ENCODE measurements around the gene CHCHD2. TPM values are rescaled to one million over a fixed set of nuclear protein-coding genes. Genes with fewer than 3 reads are reported as not detected.

Gene CHCHD2
- total RNA-seq, 1 experiment from 2014 or later, result 218 TPM

DNA sequence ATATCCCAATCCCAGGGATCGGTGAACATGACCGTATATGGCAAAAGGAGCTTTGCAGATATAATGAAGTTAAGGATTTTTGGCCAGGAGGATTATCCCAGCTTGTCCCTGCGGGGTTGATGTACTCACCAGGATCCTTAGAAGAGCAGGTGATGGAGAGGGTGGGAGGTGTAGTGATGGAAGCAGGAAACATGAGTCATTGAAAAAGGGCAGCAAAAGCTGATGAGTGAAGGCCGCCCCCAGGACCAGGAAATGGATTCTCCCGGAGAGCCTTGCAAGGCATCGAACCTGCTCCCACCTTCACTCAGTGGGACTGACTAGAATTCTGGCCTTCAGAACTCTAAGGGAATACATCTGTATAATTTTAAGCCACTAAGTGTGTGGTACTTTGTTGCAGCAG, 15.2 kb upstream of the CHCHD2 start:
- Mint-ChIP-seq H3K4me1 (no peaks in the 10 kb centered on the region), H3K27ac (no peak overlapping the region), H3K4me3 (no peak overlapping the region), H3K36me3 (ENCODE audit: insufficient read depth in 1 of 3, low read depth in 3 of 3) (peaks cover 7 to 26% (median 9%) of the 10 kb centered on the region in 3 experiments; a peak in 6 of 7 replicates), H3K9me3 (peaks cover 91 to 98% of the 10 kb centered on the region in 2 experiments), H3K27me3 (ENCODE audit: low read depth) (no peaks in the 10 kb centered on the region; the same call in 1 of the 2 replicates)
- no peaks in the 10 kb centered on the region for H3K23me2 ChIP-seq (ENCODE audit: insufficient read length, low read depth, low read length, poor library complexity, severe bottlenecking)
- no peak overlapping the region for H2AFZ ChIP-seq (ENCODE audit: low read length)
- no peak overlapping the region for H2AK5ac ChIP-seq (ENCODE audit: insufficient read length, low read length)
- no peak overlapping the region for H3K56ac ChIP-seq (ENCODE audit: insufficient read length, low read depth, low read length)
- no peaks in the 10 kb centered on the region for H4K20me1 ChIP-seq (ENCODE audit: control insufficient read depth, insufficient read depth, insufficient read length)
- H3K9me3 ChIP-seq (ENCODE audit: control insufficient read depth, low read depth, low read length), result peaks cover 85% of the 10 kb centered on the region
- no peaks in the 10 kb centered on the region for H3K4me1 ChIP-seq (ENCODE audit: insufficient read depth, low read length)
- no peak overlapping the region for H3K18ac ChIP-seq (ENCODE audit: insufficient read length, low read depth, low read length)
- no peak overlapping the region for H3K27ac ChIP-seq (ENCODE audit: insufficient read length, low read depth, low read length)
- H4K91ac ChIP-seq (ENCODE audit: insufficient read length, low read depth, low read length), result no peak overlapping the region
- no peak overlapping the region for H2BK15ac ChIP-seq (ENCODE audit: low read depth, low read length)
- H3K4me2 ChIP-seq (ENCODE audit: insufficient read depth, insufficient read length, low read length), result no peak overlapping the region
- H3K14ac ChIP-seq (ENCODE audit: insufficient read depth, low read length), result no peak overlapping the region
- no peak overlapping the region for H3T11ph ChIP-seq (ENCODE audit: low read length)
- H2BK5ac ChIP-seq (ENCODE audit: insufficient read length, low read length), result no peak overlapping the region
- no peak overlapping the region for H2BK120ac ChIP-seq (ENCODE audit: low read depth, low read length, poor library complexity, severe bottlenecking)
- DNase-seq, result no peak
- H3K79me2 ChIP-seq (ENCODE audit: insufficient read depth, low read length), result no peaks in the 10 kb centered on the region
- H3K4ac ChIP-seq (ENCODE audit: low read depth, low read length), result no peak overlapping the region
- H3K9ac ChIP-seq (ENCODE audit: extremely low read depth, insufficient read length, low read length), result no peak overlapping the region
- H2BK12ac ChIP-seq (ENCODE audit: insufficient read length, low read depth, low read length), result no peak overlapping the region
- no CpG with 5 or more reads among the region's 6 CpGs for WGBS (ENCODE audit: extremely low coverage, insufficient read length, low lambda C conversion rate)
- no peak for TF ChIP-seq CTCF (conservative IDR thresholded peaks at IDR 0.05)
- no peaks in the 10 kb centered on the region for H3K79me1 ChIP-seq (ENCODE audit: insufficient read depth, low read depth, low read length, poor library complexity, severe bottlenecking)
- no peak overlapping the region for H4K8ac ChIP-seq (replicated peaks; ENCODE audit: insufficient read length, low read depth, low read length)
- H3K23ac ChIP-seq (ENCODE audit: insufficient read length, low read depth, low read length), result no peak overlapping the region
- H3K27me3 ChIP-seq (ENCODE audit: insufficient read depth, low read length), result no peaks in the 10 kb centered on the region
- no peak overlapping the region for H4K5ac ChIP-seq (ENCODE audit: insufficient read length, low read depth, low read length)
- H2BK20ac ChIP-seq (ENCODE audit: low read depth, low read length, poor library complexity, severe bottlenecking), result no peak overlapping the region

Data from H9 (cell line).